HepG2 (cell line): Measurements from ENCODE around the gene PPP1CB.

Source experiments
- HDAC6 ChIP-seq: fragments of 200-600 bp; sonication (generic); IDR thresholded peaks from 2 replicates; pipeline ENCODE4 v1.7.0; 2017; ENCODE audit warnings: mild to moderate bottlenecking, antibody characterized with exemption, low read length, low read depth
- JUN ChIP-seq: sonication (generic); formaldehyde crosslinking; IDR thresholded peaks from 2 replicates; pipeline ENCODE4 v1.4.0; 2020; ENCODE audit warnings: mild to moderate bottlenecking, missing genetic modification reagents
- NFATC3 ChIP-seq: sonication (generic); formaldehyde crosslinking; IDR thresholded peaks from 2 replicates; pipeline ENCODE4 v1.5.1; 2020; ENCODE audit warnings: mild to moderate bottlenecking, missing genetic modification reagents
- PLSCR1 ChIP-seq: sonication (generic); formaldehyde crosslinking; IDR thresholded peaks from 2 replicates; pipeline ENCODE4 v1.5.0; 2020; ENCODE audit warnings: missing genetic modification reagents, mild to moderate bottlenecking, borderline replicate concordance
- POLR2AphosphoS5 ChIP-seq: IDR thresholded peaks from 2 replicates; pipeline ENCODE4 v1.6.1; 2012; ENCODE audit warnings: low read depth, low read length
- RAD21 ChIP-seq: fragments of 450-650 bp; formaldehyde crosslinking; IDR thresholded peaks from 2 replicates; pipeline ENCODE4 v1.5.0; 2020; ENCODE audit warnings: mild to moderate bottlenecking
- SP1 ChIP-seq, 2 experiments: fragments of 450-650 bp in 1 of 2; sonication (generic) in 1 of 2; formaldehyde crosslinking in 1 of 2; IDR thresholded peaks; 2 replicates each; pipeline versions ENCODE4 v1.4.0 to v1.6.1; 2016 to 2020; ENCODE audit warnings: missing genetic modification reagents in 1 of 2
- TGIF2 ChIP-seq: IDR thresholded peaks from 2 replicates; pipeline ENCODE4 v1.6.1; 2016; ENCODE audit warnings: control low read depth, missing compliant biosample characterization

- TF ChIP-seq HDAC6 = no peak
- TF ChIP-seq POLR2AphosphoS5 = no peak
- no peak for TF ChIP-seq PLSCR1 (CRISPR knock-in tag)
- TF ChIP-seq JUN (CRISPR knock-in tag) = no peak
- TF ChIP-seq SP1 (IDR thresholded peaks at IDR 0.05) = no peak
- TF ChIP-seq SP1 (CRISPR knock-in tag; IDR thresholded peaks at IDR 0.05) = no peak
- no peak for TF ChIP-seq NFATC3
- no peak for TF ChIP-seq RAD21
- no peak for TF ChIP-seq TGIF2 (CRISPR knock-in tag)
These were observed 15.7 kb downstream of the PPP1CB start for GRCh38 chr2:28767337-28767736.
